HS-27A (cell line): Measurements from ENCODE around the gene EPAS1.
"Not testable (repeated sequence)": the region's sequence is repeated elsewhere in the genome, so short reads cannot be mapped to it uniquely, and the experiment has no call there.

Experiments used
- DNase-seq: peaks from one replicate; pipeline ENCODE4 v3.0.0-alpha.2; 2012; ENCODE audit warnings: low read depth, missing footprints

The EPAS1 gene

DNA sequence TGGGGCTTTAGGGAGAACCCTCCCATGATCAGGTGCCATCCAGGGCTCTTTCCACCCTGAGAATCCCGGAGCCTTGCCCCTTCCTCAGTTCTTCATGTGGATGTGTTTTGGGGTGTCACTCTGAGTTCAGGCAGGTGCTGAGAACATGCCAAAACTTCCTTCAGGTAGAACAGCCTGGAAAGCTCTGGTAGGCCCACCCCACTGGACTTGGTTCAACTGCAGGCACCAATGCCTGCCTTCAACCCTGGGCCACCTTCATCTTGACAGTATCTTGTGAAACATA lies 85.8 kb downstream of the EPAS1 start:
- DNase-seq: no peak

DNA sequence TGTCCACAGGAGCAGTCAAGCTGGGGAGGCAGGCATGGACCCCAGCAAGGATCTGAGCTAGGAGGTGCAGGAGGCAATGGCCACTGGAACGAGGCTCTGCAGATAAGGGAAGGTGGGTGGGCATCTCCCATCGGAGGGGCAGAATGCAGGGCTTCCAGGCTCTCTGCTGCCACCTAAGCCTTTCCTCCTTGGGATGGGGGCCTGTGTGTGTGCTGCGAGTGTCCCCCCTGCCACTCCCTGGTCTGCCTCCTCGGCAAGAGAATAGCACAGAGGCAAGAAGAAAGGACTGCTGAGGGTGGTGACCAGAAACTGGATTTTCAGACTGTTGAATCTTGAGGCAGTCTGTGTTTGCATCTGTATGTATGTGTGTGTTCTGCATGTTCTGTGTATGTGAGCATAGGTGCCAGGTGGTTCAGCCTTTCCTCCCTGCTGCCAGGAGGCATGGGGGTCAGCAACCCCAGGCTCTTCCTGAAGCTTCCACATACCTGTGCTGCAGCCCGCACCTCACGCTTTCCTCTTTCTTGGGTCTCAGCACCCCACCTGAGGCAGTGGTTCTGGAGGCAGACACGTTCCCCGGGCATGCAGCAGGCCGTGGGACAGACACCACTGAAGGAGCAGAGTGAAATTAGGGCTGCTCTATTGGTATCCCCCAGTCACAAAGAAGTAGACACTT lies 86.7 kb downstream of the EPAS1 start:
- no peak for DNase-seq

DNA sequence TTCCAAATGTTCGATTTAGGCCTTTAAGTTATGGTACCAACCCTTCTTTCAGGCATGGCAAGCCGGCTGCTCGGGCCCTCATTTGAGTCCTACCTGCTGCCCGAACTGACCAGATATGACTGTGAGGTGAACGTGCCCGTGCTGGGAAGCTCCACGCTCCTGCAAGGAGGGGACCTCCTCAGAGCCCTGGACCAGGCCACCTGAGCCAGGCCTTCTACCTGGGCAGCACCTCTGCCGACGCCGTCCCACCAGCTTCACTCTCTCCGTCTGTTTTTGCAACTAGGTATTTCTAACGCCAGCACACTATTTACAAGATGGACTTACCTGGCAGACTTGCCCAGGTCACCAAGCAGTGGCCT lies 87.2 kb downstream of the EPAS1 start:
- DNase-seq: no peak

DNA sequence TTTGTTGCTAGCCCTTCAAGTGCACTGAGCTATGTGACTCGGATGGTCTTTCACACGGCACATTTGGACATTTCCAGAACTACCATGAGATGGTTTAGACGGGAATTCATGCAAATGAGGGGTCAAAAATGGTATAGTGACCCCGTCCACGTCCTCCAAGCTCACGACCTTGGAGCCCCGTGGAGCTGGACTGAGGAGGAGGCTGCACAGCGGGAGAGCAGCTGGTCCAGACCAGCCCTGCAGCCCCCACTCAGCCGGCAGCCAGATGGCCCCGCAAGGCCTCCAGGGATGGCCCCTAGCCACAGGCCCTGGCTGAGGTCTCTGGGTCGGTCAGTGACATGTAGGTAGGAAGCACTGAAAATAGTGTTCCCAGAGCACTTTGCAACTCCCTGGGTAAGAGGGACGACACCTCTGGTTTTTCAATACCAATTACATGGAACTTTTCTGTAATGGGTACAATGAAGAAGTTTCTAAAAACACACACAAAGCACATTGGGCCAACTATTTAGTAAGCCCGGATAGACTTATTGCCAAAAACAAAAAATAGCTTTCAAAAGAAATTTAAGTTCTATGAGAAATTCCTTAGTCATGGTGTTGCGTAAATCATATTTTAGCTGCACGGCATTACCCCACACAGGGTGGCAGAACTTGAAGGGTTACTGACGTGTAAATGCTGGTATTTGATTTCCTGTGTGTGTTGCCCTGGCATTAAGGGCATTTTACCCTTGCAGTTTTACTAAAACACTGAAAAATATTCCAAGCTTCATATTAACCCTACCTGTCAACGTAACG lies 88.8 kb downstream of the EPAS1 start:
- no peak for DNase-seq

DNA sequence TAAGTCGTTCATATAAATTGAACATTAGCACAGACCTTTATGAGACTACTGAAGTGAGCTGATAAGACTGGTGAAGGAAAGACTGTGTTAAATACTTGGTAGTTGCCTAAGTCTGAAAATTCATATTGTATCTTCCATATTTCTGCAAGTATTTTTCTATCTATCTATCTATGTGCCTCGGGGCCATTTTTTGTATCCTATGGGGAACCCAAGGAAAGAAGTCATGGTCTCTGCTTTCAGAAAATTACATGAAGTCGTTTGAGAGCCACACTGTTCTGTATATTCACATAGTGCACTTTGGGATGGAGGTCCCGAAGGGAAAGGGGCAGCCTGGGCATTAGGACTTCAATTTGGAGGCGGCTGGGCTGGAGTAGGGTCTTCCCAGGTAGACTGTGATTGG lies 89.6 kb downstream of the EPAS1 start:
- no peak for DNase-seq

DNA sequence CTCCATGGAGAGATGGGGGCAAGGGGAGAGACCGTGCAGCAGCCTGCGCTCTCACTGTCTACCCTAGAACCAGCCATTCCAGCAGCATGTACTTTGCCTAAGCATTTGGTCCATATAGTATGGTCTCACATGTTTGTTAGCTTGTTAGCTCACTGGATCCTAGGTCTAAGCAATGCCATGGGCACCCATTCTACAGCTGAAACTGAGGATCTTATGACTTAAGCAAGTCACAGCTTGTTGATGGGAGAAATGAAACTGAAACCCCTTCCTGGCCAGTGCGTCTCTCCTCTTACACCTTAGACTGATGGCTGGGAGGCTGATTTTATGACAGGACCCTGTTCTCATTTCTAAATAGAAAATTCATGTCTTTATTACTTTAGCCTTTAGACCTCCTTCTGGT lies 90.1 kb downstream of the EPAS1 start:
- no peak for DNase-seq

DNA sequence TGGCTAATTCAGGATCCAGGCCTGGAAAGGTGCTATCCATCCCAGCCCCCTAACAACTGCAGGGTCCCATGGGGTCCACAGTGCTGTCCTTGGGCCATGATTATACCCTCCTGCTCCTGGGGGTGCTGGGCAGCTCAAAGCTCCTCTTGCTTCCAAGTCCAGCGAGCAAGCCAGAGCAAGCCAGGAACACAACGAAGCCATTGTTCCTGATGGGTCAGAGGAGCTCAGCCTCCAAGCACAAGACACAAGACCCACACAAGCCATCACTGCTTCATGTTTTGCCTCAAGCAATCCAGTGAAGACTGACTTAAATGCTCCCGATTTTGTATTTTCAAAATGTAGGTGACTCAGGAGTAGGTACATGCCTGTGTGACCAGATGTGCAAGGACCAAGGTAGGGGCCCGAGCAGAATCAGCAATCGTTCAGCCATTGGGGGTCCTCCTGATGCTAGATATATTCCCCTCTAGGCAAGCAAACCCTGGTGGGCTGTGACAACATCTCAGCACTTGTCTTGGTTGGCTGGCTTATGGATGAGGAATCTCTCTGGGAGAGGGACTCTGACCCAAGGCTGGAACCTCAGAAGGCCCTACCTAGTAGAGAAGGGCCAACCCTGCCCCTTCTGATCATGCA lies 90.8 kb downstream of the EPAS1 start:
- no peak for DNase-seq

DNA sequence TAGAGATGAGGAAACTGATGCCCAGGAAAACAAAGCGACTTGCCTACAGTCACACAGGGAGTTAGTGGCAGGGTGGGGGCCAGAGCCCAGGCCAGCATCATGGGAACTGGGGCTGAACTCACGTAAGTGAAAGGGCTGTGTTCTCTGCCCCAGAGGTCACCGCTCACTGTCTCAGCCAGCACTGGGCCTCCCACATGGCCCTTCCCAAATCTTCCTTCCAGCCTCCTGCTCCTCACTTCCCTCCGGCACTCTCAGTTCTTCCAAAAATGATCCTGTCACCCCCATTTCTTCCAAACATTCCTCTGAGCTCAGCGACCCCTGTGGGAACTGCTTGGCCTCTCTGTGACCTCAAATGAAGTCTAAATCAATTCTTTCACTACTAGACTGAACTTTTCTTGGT lies 91.7 kb downstream of the EPAS1 start:
- DNase-seq: no peak

DNA sequence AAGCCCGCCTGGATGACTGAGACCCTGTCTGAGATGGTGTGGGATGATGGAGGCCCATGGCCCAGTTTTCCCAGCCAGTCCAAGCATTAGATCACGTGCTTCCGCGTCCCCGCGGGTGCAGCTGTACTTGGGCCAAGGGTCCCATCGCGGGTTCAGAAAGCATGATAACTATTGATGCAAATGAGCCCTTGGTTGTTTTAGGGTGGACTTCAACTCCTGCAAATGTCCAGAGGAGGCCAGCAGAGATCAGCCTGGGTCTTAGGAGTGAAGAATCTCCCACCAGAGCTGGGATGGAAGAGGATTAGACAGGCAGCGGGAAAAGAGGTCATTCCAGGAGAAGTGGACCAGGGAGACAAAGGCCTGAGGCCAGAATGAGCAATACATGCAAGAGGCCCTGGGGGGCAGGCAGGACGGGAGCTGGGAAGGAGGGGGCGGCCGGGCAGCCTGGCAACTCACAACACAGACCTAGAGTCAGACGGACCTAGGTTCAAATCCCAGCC lies 92.3 kb downstream of the EPAS1 start:
- no peak for DNase-seq

DNA sequence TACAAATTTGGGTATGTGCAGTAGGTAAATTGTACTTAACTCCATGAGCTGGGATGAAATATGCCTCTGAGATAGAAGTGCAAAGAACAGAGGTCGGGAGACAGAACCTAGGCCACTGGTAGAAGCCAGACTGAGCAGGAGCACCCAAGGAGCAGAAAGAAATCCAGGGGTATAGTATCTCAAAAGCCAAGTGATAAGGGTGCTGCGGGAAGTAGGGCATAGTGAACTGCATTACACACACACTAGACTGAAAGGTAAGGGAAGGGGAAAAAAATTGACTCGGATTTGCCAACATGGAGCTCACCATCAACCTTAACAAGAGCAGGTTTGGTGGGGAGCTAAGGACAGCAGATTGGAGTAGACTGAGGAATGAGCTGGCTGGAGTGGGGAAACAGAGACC lies 92.8 kb downstream of the EPAS1 start:
- no peak for DNase-seq

DNA sequence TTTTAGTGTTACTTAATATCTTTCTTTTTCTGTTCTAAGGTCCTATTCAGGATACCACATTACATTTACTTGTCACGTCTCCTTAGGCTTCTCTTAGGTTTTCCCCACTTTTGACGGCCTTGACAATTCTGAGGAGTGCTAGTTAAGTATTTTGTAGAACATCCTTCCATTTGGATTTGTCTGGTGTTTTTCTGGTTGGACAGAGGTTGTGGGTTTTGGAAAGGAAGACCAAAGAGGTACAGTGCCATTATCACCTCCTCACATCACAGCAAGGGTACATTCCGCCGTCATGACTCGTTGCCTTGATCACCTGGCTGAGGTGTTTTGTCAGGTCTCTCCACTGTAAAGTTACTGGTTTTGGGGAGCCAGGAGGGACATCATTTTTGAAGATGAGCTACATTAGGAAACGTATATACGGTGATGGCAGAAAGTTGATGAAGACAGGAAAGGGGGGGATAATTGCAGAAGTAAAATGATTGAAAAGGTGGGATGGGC lies 93.7 kb downstream of the EPAS1 start:
- DNase-seq: no peak

DNA sequence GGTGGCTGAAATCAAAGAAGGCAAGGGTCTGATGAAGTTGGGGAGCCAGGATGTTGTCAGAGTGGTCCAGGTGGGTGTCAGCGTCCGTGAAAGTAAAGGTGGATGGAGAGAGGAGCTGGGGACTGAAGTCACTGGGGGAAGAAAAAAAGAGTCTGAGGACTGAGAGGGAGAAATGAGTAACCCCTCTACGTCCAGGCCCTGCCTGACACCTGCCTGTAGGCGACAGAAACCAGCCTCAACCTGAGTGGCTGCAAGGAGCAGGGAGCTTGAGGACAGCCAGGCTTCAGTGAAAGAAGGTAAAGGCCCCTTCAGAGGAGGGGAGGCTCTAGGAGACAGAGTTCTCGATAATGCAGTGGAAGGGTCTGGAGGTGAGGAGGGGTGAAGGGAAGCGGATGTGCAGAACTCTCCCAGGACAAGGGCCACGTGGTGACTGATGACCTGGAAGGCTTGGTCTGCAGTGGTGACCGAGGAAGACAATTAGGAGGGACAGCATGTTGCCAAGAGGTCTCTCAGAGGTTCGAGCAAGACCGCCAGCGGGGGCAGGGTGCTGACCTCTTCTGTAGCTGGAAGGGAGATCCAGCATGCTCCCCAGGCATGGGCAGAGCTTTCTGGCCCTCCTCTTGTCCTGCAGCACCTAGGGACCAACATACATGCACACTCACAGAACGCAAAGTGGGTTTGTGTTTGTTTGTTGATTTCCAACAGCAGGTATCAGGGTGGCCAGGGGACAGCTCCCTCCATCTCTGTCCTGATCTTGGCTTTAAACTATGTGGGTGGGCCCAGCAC lies 95.5 kb downstream of the EPAS1 start:
- no peak for DNase-seq

DNA sequence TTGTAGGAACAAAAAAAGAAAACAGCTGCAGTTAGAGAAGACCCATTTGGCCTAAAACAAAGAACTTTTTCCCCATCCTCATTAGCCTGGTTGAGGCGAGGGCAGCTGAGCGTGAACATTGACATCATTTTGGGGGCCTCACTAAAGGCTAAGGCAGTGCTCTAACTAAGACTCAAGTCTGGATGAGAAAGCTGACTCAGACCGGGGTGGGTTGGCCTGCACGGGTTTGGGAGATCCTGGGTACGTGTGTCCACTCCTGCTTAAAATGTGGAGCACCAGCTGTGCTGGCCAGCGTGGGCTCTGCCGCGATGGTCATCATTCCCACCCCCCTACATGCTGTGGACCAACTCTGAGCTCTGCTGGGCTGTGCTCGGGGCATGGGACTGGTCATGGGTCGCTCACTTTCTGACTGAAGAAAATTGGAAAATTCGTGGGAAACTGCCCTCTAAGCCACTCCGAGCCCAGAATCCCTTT lies 96.2 kb downstream of the EPAS1 start:
- no peak for DNase-seq

DNA sequence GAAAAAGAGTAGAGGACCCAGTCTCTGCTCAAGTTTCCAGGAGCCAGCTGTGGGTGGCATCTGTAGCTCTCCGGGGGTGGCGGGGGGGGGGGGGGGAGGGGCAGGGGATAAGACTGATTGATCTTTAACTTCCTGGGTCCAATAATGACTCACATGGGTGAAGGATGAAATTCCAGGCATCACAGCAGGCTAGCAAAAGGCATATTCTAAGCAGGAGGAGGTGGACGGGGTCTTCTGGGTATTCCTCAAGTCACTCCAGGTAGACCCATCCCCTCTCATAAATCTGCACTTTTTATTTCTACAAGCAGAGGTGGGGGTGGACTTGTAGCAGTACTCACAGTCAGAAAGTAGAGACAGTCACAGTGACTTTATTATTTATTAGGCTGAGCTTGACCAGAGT lies 96.7 kb downstream of the EPAS1 start:
- DNase-seq: no peak

DNA sequence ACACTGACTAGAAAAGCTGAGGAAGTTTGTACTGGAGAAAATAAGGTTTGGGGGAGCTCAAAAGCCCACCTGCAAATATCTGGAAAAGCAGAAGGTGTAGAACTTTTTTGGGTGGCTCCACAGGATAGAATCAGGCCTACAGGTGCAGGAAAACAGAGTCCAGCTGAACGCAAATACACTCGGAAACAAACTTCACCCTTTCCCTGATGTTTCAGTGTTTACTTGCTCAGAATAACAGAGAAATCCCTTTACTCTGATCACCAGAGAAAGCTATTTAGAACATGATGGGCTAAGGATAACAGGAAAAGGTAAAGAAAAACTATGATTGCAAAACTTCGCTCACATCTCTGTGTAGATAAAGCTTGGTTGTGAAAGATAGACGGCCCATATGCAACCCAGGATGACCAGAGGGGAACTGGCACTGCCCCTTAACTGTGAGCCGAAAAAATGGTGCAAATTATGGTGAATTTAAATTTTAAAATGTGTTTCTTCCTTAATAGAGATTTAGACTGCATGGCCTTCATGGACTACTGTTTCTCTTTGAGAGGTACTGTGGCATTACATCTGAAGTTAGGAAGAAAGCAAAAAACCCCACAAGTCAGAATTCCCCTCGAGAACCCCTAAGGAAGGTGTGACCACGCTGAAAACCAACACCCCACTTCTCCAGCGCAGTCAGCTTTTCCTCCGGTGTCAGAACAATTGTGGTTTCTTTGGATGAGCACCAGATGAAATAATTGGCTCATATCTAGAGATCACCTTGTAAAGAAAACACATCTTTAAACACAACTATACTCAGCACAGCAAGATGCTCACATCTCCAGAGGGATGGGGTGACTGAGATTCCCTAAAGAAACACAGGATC lies 97.7 kb downstream of the EPAS1 start:
- no peak for DNase-seq

DNA sequence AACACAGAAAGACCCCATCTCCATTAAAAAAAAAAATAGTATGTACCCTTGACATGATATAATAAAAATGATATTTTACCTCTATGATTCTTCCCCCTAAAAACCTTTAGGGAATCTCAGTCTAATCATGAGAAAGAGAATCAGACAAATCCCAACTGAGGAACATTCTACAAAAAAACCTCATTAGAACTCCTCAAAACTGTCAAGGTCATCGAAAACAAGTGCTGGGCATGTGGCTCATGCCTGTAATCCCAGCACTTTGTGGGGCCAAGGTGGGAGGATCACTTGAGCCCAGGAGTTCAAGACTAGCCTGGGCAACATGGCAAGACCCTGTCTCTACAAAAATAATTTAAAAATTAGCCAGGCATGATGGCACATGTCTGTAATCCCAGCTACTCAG lies 98.5 kb downstream of the EPAS1 start:
- not testable (repeated sequence) for DNase-seq

DNA sequence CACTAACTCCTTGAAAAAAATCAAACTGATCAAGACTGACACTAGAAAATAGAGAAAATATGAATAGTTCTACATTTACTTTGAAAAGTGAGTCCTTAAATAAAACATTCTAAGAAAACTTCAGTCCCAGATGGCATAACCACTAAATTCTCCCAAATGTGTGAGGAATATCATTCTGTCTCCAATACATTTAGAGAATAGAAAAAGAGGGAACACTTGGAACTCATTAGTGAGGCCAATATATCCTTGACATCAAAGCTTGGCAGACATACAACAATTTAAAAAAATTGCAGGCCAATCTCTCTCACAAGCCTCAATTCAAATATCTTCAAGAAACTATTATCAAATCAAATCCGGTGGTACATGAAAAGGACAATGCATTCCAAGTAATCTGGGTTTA lies 102.8 kb downstream of the EPAS1 start:
- DNase-seq: no peak

DNA sequence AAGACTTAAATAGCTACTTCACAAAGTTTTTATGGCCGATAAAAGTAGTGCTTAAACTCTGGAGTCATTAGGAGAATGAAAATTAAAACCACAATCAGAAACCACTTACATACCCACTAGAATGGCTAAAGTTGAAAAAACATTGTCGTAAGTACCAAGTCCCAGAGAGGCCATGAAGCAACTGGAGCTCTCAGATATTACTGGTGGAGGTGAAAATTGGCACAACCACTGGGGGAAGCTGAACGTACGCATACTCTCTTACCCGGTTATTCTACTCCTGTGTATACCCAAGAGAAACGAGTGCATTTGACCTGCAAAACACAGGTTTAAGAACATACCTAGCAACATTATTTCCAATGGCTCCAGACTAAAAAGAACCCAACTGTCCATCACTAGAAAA lies 105.7 kb downstream of the EPAS1 start:
- DNase-seq: no peak

DNA sequence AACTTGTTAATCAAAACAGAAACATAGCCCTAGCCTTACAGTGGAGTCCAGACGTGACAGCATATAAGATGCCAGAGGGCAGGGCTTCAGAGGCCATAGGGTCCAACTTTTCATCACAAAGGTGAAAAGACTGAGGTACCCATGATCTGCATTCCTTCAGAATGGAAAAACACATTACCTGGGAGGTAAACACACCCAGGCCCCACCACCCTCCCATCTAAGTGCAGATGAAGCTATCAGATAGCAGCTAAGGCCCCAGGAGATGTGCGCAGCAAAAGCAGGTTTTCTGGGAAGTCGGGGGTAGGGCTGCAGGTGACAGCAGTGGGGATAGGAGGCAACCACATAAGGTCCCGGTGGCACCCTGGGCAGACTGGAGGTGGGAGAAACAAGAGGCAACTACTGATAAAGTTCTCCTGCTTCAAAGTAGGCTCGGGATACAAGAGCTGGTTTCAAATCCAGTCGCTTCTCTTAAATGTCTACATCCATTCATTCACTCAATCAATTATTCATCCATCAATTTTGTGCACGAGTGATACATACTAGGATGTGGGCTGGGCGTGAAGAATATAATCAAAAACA lies 107.1 kb downstream of the EPAS1 start:
- no peak for DNase-seq

DNA sequence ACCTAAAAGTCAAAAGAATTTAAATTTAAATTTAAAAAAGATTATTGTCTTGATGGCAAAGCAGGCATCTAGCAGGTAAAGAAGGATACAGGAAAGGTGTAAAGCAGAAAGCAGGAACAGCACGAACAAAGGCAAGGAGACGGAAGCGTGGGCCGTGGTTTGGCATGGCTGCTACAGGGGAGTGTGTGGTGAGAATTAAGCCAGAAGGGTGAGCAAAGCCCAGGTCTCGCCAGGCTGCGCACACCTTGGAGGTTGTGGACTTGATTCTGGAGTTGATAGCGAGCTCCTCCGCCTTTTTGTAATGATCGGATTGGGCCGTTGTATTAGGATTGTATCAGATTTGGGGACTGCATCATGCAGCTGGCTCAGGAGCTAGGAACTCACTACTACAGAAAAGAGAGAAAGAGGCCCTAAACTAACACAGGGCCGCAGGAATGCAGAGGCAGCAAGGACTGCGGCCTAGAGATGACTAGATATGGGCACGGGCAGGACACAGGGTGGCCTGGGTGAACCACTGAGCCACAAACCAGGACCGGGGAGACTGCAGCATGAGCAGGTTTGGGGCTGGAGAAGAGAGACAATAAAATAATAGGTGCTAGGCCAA lies 110.7 kb downstream of the EPAS1 start:
- no peak for DNase-seq

DNA sequence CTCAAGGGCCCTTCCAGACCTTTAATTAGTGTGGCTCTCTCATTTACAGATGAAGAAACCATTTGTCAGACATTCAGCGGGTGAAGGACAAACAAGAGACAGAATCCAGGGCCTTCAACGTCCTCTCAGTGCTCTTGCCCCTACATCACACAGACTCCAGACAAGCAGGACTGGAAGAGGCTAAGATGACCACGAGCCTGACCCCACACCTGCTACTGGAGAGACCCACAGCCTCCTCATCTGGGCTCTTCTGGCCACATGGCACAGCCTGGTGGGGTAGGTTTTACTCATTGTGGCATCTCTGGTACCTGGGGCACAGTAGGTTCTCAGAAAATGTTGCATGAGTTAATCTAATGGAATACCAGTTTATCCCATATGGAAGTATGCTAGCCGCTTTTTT lies 112.5 kb downstream of the EPAS1 start:
- no peak for DNase-seq
